ENCODE results near the gene GALNT18.

The GALNT18 gene

GRCh38 chr11:11581481-11581880 is 40.3 kb downstream of the GALNT18 start:
- H3K36me3 Mint-ChIP-seq (ENCODE audit: insufficient read depth) = no peaks in the 10 kb centered on the region
- ATAC-seq (replicated peaks; ENCODE audit: extremely low read depth, poor library complexity, severe bottlenecking) (no peak), DNase-seq (ENCODE audit: low spot score in 2 of 2) (no peak)
- no peaks in the 10 kb centered on the region for H3K4me1 Mint-ChIP-seq
- H3K27me3 Mint-ChIP-seq = peaks cover 25% of the 10 kb centered on the region
- no peak overlapping the region for H3K27ac Mint-ChIP-seq (ENCODE audit: low read depth)
- no peak overlapping the region for H3K4me3 Mint-ChIP-seq
- H3K9me3 Mint-ChIP-seq = no peaks in the 10 kb centered on the region

DNA sequence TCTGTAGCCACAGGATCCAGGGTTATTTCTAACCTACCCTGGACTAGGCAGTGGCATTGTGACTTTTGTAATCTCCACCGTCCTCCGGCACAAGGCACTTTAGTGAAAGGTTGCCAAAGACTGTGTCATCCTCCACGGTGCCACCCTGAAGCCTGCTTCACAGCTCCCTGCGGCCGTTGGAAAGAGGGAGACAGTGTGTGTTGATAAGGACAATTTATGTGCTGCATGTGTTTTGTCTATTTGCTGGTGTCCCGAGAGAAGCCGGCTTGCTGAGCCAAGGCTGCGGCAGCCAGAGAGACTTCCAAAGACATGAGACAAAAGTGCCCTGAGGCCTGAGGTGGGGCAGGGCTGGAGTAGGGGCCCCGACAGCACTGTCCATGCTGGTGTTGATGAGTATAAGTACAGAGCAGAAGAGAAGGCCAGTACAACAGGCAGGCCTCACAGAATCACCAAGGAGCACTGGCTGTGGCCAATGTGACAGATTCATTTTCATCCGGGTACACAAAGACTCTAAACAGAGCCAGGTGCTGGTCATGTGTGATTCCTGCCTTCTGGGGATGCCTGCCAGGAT is 40.9 kb downstream of the GALNT18 start:
- Mint-ChIP-seq H3K27ac (ENCODE audit: low read depth) (no peak overlapping the region), H3K9me3 (no peaks in the 10 kb centered on the region), H3K4me3 (no peak overlapping the region), H3K36me3 (ENCODE audit: insufficient read depth) (no peaks in the 10 kb centered on the region), H3K27me3 (peaks cover 25% of the 10 kb centered on the region), H3K4me1 (no peaks in the 10 kb centered on the region)
- ATAC-seq (replicated peaks; ENCODE audit: extremely low read depth, poor library complexity, severe bottlenecking) = no peak
- no peak for DNase-seq (ENCODE audit: low spot score in 2 of 2)

GRCh38 chr11:11580012-11580411 is 41.8 kb downstream of the GALNT18 start:
- DNase-seq (ENCODE audit: low spot score in 2 of 2) (no peak), ATAC-seq (replicated peaks; ENCODE audit: extremely low read depth, poor library complexity, severe bottlenecking) (no peak)
- Mint-ChIP-seq H3K36me3 (ENCODE audit: insufficient read depth) (no peaks in the 10 kb centered on the region), H3K27ac (ENCODE audit: low read depth) (no peak overlapping the region), H3K4me3 (no peak overlapping the region), H3K27me3 (peaks cover 25% of the 10 kb centered on the region), H3K4me1 (no peaks in the 10 kb centered on the region), H3K9me3 (no peaks in the 10 kb centered on the region)

GRCh38 chr11:11579012-11579988 is 42.5 kb downstream of the GALNT18 start:
- H3K27ac Mint-ChIP-seq (ENCODE audit: low read depth) = no peak overlapping the region

GRCh38 chr11:11577932-11578911 is 43.6 kb downstream of the GALNT18 start:
- Mint-ChIP-seq H3K27me3 (peaks cover 18% of the 10 kb centered on the region), H3K4me1 (no peaks in the 10 kb centered on the region), H3K9me3 (no peaks in the 10 kb centered on the region), H3K36me3 (ENCODE audit: insufficient read depth) (no peaks in the 10 kb centered on the region), H3K27ac (ENCODE audit: low read depth) (no peak overlapping the region), H3K4me3 (no peak overlapping the region)
- ATAC-seq (replicated peaks; ENCODE audit: extremely low read depth, poor library complexity, severe bottlenecking) (no peak), DNase-seq (ENCODE audit: low spot score in 2 of 2) (no peak)

More at GRCh38 chr11:11579012-11579988, 42.5 kb downstream of the GALNT18 start:
- no peak for DNase-seq (ENCODE audit: low spot score in 2 of 2)
- Mint-ChIP-seq H3K4me3 (no peak overlapping the region), H3K27me3 (peaks cover 25% of the 10 kb centered on the region), H3K36me3 (ENCODE audit: insufficient read depth) (no peaks in the 10 kb centered on the region), H3K4me1 (no peaks in the 10 kb centered on the region), H3K9me3 (no peaks in the 10 kb centered on the region)
- no peak for ATAC-seq (replicated peaks; ENCODE audit: extremely low read depth, poor library complexity, severe bottlenecking)

DNA sequence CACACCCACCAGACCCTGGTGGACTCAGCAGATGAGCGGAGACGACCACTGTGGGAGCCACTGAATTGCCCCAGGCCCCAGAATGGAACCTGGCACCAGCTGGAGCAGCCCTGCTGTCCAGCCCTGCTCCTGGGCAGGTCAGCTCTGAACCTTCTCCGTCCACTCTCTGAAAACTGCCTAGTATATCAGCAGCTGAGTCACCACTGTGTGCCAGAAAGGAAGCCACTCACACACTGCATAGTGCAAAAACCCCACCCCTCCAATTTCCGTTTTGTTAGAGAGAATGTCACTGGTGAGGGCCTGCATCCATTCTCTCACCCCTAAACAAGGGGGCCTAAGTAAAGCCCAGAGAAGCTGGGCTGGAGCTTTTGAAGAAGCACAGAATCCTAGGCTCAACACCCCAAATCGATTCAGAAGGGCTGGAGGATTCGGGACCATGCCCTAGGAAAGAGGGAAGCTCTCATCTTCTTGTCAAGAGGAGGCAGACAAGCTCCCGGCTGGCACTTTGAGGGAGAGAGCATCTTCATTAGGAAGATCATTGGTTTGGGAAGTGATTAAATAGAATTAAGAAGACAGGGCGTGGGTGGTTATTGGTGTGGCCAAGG is 44.5 kb downstream of the GALNT18 start:
- peak; percentile 41 for ATAC-seq (replicated peaks; ENCODE audit: extremely low read depth, poor library complexity, severe bottlenecking)
- Mint-ChIP-seq H3K4me3 (no peak overlapping the region), H3K27ac (ENCODE audit: low read depth) (no peak overlapping the region)

DNA sequence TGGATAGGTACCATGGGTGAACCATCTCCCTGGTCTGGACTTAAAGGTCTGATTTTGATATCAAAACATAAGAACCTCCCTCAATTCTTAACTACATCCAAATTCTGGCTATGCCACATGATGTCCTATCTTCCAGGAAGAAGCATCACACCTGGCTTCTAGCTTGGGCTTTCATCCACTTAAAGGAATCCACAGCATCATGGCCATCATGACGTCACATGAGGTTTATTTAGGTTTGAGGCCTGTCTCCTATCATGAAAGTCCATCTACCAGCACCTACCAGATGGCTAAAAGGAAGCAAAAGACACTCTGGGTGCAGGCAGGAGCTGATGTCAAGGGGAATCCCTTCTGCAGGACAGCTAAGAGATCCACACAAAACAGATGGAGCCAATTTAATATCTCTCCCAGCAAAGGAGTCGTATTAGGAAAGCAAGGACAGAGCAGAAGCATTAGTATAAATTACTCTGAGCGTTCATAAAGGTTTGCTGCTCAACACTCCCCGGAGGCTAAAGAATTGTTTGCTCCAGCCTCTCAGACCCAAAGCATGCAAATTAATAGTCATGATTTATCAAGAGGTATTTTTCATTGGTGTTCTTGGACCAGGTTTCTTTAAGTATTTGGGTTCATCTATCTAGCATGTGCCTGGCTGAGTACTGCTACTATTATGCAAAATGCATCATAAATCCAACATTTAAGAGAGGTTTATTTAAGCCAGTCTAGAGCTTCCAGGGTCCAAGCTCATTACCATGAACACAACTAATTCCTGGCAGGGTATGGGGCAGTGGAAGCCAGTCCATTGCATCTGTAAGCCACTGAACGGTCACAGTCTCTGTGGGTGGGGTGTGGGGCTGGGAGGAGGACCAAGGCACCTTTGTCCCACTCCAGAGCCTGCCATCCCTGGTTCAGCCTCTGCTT is 47.2 kb downstream of the GALNT18 start:
- Mint-ChIP-seq H3K4me1 (no peaks in the 10 kb centered on the region), H3K36me3 (ENCODE audit: insufficient read depth) (no peaks in the 10 kb centered on the region), H3K4me3 (no peak overlapping the region), H3K27ac (ENCODE audit: low read depth) (no peak overlapping the region), H3K27me3 (peaks cover 16% of the 10 kb centered on the region), H3K9me3 (no peaks in the 10 kb centered on the region)
- DNase-seq (ENCODE audit: low spot score in 2 of 2) (no peak), ATAC-seq (replicated peaks; ENCODE audit: extremely low read depth, poor library complexity, severe bottlenecking) (no peak)

More for the DNA sequence above, 44.5 kb downstream of the GALNT18 start:
- H3K9me3 Mint-ChIP-seq = no peaks in the 10 kb centered on the region
- peaks cover 10% of the 10 kb centered on the region for H3K27me3 Mint-ChIP-seq
- DNase-seq (ENCODE audit: low spot score in 2 of 2) = no peak
- no peaks in the 10 kb centered on the region for H3K4me1 Mint-ChIP-seq
- H3K36me3 Mint-ChIP-seq (ENCODE audit: insufficient read depth) = no peaks in the 10 kb centered on the region

DNA sequence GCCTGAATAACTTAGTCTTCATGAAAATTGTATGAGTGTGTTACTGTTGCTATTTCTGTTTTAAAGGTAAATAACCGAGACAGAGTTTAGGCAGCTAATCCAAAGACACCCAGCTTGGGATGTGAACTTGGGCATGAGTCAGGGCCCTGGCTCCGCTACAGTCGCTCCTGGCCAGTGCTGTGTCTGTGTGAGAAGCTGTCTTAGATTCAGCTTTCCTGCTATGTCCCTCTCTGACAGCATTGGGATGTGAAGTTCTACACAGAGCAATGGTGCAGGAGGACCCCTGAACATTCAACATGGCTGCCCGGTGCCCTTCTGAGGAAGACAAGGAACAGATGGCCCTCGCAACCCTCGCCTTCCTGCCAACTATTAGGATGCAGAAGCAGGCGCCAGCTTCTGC is 49.4 kb downstream of the GALNT18 start:
- no peaks in the 10 kb centered on the region for H3K36me3 Mint-ChIP-seq (ENCODE audit: insufficient read depth)
- H3K27ac Mint-ChIP-seq (ENCODE audit: low read depth) = no peak overlapping the region
- H3K9me3 Mint-ChIP-seq = no peaks in the 10 kb centered on the region
- H3K4me3 Mint-ChIP-seq = no peak overlapping the region
- ATAC-seq (replicated peaks; ENCODE audit: extremely low read depth, poor library complexity, severe bottlenecking) (no peak), DNase-seq (ENCODE audit: low spot score in 2 of 2) (no peak)
- H3K27me3 Mint-ChIP-seq = peaks cover 20% of the 10 kb centered on the region
- no peaks in the 10 kb centered on the region for H3K4me1 Mint-ChIP-seq

GRCh38 chr11:11571893-11572292 is 49.9 kb downstream of the GALNT18 start:
- Mint-ChIP-seq H3K27me3 (peaks cover 20% of the 10 kb centered on the region), H3K36me3 (ENCODE audit: insufficient read depth) (no peaks in the 10 kb centered on the region), H3K27ac (ENCODE audit: low read depth) (no peak overlapping the region), H3K4me1 (no peaks in the 10 kb centered on the region), H3K4me3 (no peak overlapping the region), H3K9me3 (no peaks in the 10 kb centered on the region)
- no peak for ATAC-seq (replicated peaks; ENCODE audit: extremely low read depth, poor library complexity, severe bottlenecking)
- DNase-seq (ENCODE audit: low spot score in 2 of 2) = no peak

- Mint-ChIP-seq H3K27ac (ENCODE audit: low read depth) (no peak overlapping the region), H3K36me3 (ENCODE audit: insufficient read depth) (no peaks in the 10 kb centered on the region), H3K4me3 (no peak overlapping the region), H3K4me1 (no peaks in the 10 kb centered on the region), H3K27me3 (peaks cover 20% of the 10 kb centered on the region), H3K9me3 (no peaks in the 10 kb centered on the region)
- DNase-seq (ENCODE audit: low spot score in 2 of 2) = no peak
- no peak for ATAC-seq (replicated peaks; ENCODE audit: extremely low read depth, poor library complexity, severe bottlenecking)
These were observed 51.0 kb downstream of the GALNT18 start for GRCh38 chr11:11570823-11571222.

DNA sequence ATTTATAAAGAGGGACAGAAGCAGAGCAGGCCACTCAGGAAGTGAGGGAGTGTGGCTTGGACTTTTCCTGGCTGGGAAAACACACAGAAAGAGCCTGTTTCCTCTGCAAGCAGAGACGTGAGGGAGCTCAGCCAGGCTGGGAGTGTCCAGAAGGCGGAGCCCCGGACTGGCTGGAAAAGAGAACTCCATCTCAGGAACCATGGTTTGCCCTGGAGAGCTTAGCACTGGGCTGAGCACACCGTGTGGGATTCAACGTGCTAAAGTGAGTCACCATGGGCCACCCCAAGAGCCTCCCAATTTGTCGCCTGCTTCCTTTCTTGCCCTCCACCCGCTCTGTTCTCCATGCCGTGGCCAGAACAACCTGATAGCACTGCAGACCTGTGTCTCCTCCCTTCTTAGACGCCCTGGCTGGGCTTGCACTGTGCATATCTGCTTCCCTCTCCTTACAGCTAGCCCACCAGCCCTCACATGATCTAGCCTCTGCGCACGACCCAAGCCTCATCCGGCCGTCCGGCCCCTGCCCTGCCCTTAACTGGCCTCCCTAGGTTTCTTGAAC is 51.8 kb downstream of the GALNT18 start:
- ATAC-seq (replicated peaks; ENCODE audit: extremely low read depth, poor library complexity, severe bottlenecking) = no peak
- Mint-ChIP-seq H3K4me1 (no peaks in the 10 kb centered on the region), H3K4me3 (no peak overlapping the region), H3K27ac (ENCODE audit: low read depth) (no peak overlapping the region), H3K27me3 (peaks cover 20% of the 10 kb centered on the region), H3K9me3 (no peaks in the 10 kb centered on the region), H3K36me3 (ENCODE audit: insufficient read depth) (no peaks in the 10 kb centered on the region)
- no peak for DNase-seq (ENCODE audit: low spot score in 2 of 2)

Data from central memory CD8-positive, alpha-beta T cell (primary cell).